Central memory CD8-positive, alpha-beta T cell (primary cell): ENCODE data around the gene ZNF565.
"Not testable (repeated sequence)": the region's sequence is repeated elsewhere in the genome, so short reads cannot be mapped to it uniquely, and the experiment has no call there.

Source experiments
- ATAC-seq: fragments of 150-1000 bp; cut with Tn5 transposase; replicated peaks from 2 replicates; pipeline ENCODE4 v1.10.0; 2022; ENCODE audit warnings: mild to moderate bottlenecking, moderate FRiP score, moderate number of reproducible peaks; ENCODE audit not compliant: poor library complexity, severe bottlenecking; ENCODE audit errors: extremely low read depth
- DNase-seq, 2 donors: peaks; one replicate each; pipeline ENCODE4 v3.0.0; 2021; ENCODE audit warnings: low spot score in 2 of 2
- H3K27ac Mint-ChIP-seq: one replicate; pipeline ENCODE4 v1.8.0; 2022; ENCODE audit warnings: low read depth, mild to moderate bottlenecking, moderate library complexity, mixed read lengths
- H3K27me3 Mint-ChIP-seq: one replicate; pipeline ENCODE4 v1.8.0; 2022; ENCODE audit warnings: mixed read lengths
- H3K36me3 Mint-ChIP-seq: one replicate; pipeline ENCODE4 v1.8.0; 2022; ENCODE audit warnings: mild to moderate bottlenecking, moderate library complexity, mixed read lengths; ENCODE audit not compliant: insufficient read depth
- H3K4me1 Mint-ChIP-seq: one replicate; pipeline ENCODE4 v1.8.0; 2022; ENCODE audit warnings: mixed read lengths
- H3K4me3 Mint-ChIP-seq: one replicate; pipeline ENCODE4 v1.8.0; 2022; ENCODE audit warnings: mild to moderate bottlenecking, moderate library complexity, mixed read lengths
- H3K9me3 Mint-ChIP-seq: one replicate; pipeline ENCODE4 v1.8.0; 2022; ENCODE audit warnings: mixed read lengths

Gene ZNF565

DNA sequence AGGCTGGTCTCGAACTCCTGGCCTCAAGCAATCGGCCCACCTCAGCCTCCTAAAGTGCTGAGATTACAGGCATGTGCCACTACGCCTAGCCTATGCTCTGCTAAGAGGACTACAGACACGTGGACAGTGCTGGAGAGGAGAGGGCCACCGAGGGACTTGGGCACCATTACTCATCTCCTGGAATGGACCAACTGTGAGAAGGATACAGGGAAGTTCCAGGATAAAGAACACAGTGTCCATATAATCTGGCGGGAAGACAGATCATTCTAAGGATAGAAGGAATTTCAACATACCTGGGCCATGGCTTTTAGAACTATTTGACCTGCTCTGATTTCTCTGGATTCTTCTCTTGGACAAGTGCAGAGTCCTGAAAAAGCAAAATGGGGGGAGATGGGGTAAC is 12.8 kb downstream of the ZNF565 start:
- H3K27me3 Mint-ChIP-seq: no peaks in the 10 kb centered on the region

DNA sequence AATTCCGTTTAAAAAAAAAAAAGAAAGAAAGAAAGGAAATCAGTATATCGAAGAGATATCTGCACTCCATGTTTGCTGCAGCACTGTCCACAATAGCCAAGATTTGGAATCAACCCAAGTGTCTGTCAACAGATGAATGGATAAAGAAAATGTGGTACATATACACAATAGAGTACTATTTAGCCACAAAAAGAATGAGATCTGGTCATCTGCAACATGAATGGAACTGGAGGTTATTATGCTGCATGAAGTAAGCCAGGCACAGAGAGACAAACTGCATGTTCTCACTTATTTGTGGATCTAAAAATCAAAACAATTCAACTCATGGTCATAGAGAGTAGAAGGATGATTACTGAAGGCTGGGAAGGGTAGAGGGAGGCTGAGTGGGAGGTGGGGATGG is 16.3 kb downstream of the ZNF565 start:
- H3K27ac Mint-ChIP-seq: no peak overlapping the region
- H3K4me1 Mint-ChIP-seq: no peaks in the 10 kb centered on the region
- no peaks in the 10 kb centered on the region for H3K27me3 Mint-ChIP-seq
- ATAC-seq (no peak), DNase-seq (no peak)
- no peaks in the 10 kb centered on the region for H3K9me3 Mint-ChIP-seq
- no peak overlapping the region for H3K4me3 Mint-ChIP-seq
- H3K36me3 Mint-ChIP-seq: peaks cover 11% of the 10 kb centered on the region

More for the DNA sequence above, 12.8 kb downstream of the ZNF565 start:
- H3K36me3 Mint-ChIP-seq: peaks cover 4% of the 10 kb centered on the region
- no peaks in the 10 kb centered on the region for H3K4me1 Mint-ChIP-seq
- H3K27ac Mint-ChIP-seq: no peak overlapping the region
- ATAC-seq (no peak), DNase-seq (no peak)
- H3K9me3 Mint-ChIP-seq: no peaks in the 10 kb centered on the region
- no peak overlapping the region for H3K4me3 Mint-ChIP-seq

DNA sequence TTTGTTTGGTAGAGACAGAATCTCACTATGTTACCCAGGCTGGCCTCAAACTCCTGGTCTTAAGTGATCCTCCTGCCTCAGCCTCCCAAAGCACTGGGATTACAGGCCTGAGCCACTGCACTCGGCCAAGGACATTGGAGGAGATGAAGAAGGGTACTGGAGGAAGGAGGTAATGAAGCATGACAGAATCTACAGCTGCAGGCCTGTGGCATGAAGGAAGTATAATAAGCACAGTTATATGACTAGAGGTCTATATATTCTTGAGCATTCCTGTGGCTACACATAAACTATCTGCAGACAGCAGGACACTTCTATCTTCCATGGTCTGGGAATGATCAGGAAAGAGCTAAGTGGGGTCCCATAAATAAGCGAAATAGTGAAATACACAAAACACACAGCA is 18.2 kb downstream of the ZNF565 start:
- no peaks in the 10 kb centered on the region for H3K4me1 Mint-ChIP-seq
- no peaks in the 10 kb centered on the region for H3K9me3 Mint-ChIP-seq
- DNase-seq (no peak), ATAC-seq (no peak)
- H3K36me3 Mint-ChIP-seq: peaks cover 16% of the 10 kb centered on the region
- no peak overlapping the region for H3K27ac Mint-ChIP-seq
- no peaks in the 10 kb centered on the region for H3K27me3 Mint-ChIP-seq
- H3K4me3 Mint-ChIP-seq: no peak overlapping the region

DNA sequence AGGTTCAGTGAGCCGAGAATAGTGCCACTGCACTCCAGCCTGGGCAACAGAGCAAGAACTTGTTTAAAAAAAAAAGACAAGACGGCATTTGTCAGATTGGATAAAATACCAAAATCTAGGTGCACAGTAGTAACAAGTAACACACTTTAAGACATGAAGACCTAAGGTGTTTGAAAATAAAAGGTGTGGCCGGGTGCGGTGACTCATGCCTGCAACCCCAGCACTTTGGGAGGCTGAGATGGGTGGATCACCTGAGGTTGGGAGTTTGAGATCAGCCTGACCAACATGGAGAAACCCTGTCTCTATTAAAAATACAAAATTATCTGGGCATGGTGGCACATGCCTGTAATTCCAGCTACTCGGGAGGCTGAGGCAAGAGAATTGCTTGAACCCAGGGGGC is 27.7 kb downstream of the ZNF565 start:
- not testable (repeated sequence) for ATAC-seq, H3K4me3 Mint-ChIP-seq, H3K27ac Mint-ChIP-seq, H3K4me1 Mint-ChIP-seq, DNase-seq, H3K9me3 Mint-ChIP-seq, H3K27me3 Mint-ChIP-seq
- H3K36me3 Mint-ChIP-seq: peaks cover 12% of the 10 kb centered on the region

DNA sequence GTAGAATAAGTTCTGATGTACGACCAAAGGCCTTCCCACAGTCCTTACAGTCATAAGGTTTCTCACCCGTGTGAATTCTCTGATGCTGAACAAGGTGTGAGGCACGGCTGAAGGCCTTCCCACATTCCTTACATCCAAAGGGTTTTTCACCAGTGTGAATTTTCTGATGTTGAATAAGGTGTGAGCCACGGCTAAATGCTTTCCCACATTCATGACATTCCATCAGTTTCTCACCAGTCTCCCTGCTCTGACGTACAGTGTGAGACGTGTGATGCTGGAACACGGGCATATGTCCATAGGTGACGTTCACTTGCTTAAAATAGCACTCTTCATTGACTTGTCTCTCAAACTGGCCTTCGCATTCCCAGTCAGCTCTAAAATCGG is 31.2 kb downstream of the ZNF565 start:
- Mint-ChIP-seq H3K4me1 (no peaks in the 10 kb centered on the region), H3K9me3 (no peaks in the 10 kb centered on the region), H3K4me3 (no peak overlapping the region), H3K27me3 (no peaks in the 10 kb centered on the region), H3K36me3 (peaks cover 8% of the 10 kb centered on the region), H3K27ac (no peak overlapping the region)
- no peak for ATAC-seq
- no peak for DNase-seq

DNA sequence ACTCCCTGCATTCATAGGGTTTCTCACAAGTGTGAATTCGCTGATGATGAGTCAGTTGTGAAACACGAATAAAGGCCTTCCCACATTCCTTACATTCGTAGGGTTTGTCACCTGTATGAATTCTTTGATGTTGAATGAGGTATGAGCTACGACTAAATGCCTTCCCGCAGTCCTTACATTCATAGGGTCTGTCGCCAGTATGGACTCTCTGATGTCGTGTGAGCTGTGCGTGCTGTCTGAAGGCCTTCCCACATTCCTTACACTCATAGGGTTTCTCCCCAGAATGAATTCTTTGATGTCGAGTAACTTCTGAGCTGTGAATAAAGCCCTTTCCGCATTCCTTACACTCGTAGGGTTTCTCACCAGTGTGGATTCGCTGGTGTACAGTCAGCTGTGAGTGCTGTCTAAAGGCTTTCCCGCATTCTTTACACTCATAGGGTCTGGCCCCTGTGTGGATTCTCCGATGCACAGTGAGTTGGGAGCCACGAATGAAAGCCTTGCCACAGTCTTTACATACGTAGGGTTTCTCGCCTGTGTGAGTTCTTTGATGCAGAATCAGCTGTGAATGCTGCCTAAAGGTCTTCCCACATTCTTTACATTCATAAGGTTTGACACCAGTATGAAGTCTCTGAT is 31.7 kb downstream of the ZNF565 start:
- no peaks in the 10 kb centered on the region for H3K27me3 Mint-ChIP-seq
- H3K4me1 Mint-ChIP-seq: no peaks in the 10 kb centered on the region
- H3K4me3 Mint-ChIP-seq: no peak overlapping the region
- H3K36me3 Mint-ChIP-seq: peaks cover 8% of the 10 kb centered on the region
- H3K9me3 Mint-ChIP-seq: no peaks in the 10 kb centered on the region
- ATAC-seq (no peak), DNase-seq (no peak)
- no peak overlapping the region for H3K27ac Mint-ChIP-seq

DNA sequence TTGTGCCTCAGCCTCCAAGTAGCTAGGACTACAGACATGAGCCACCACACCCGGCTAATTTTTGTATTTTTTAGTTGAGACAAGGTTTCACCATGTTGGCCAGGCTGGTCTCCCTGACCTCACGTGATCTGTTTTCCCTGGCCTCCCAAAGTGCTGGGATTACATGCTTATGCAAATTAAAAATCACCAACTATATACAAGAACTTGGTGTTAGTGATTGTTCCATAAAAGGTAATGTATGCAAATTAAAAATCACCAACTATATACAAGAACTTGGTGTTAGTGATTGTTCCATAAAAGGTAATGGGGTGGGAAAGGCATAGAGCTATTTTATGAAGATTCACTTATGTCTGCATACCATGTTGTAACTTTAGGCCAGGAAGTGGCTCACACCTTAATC is 35.4 kb downstream of the ZNF565 start:
- not testable (repeated sequence) for H3K27ac Mint-ChIP-seq, DNase-seq, H3K4me3 Mint-ChIP-seq, ATAC-seq, H3K4me1 Mint-ChIP-seq, H3K36me3 Mint-ChIP-seq, H3K9me3 Mint-ChIP-seq, H3K27me3 Mint-ChIP-seq

DNA sequence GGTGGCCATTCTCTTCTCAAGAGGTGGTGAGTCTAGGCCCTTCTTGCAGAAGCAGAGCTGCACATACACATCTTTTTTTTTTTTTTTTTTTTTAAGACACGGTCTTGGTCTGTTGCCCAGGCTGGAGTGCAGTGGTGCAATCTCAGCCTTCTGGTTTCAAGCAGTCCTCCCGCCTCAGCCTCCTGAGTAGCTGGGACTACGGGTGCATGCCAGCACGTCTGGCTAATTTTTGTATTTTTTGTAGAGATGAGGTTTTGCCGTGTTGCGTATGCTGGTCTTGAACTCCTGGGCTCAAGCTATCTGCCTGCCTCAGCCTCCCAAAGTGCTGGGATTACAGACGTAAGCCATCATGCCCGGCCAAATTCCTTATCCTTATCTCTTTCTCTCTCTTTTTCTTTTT is 40.6 kb downstream of the ZNF565 start:
- H3K36me3 Mint-ChIP-seq, H3K27ac Mint-ChIP-seq: not testable (repeated sequence)

DNA sequence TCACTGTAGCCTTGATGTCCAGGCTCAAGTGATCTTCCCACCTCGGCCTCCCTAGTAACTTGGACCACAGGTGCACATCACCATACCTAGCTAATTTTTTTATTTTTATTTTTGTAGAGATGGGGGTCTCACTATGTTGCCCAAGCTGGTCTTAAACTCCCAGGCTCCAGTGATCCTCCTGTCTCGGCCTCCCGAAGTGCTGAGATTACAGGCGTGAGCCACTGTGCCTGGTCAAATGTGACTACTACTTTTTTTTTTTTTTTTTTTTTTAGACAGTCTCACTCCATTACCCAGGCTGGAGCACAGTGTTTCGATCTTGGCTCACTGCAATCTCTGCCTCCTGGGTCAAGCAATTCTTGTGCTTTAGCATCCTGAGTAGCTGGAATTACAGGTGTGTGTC is 41.6 kb downstream of the ZNF565 start:
- no peak for DNase-seq
- peaks cover 2% of the 10 kb centered on the region for H3K36me3 Mint-ChIP-seq
- no peak overlapping the region for H3K27ac Mint-ChIP-seq
- no peaks in the 10 kb centered on the region for H3K27me3 Mint-ChIP-seq
- H3K4me3 Mint-ChIP-seq: no peak overlapping the region
- H3K4me1 Mint-ChIP-seq: peaks cover 5% of the 10 kb centered on the region
- H3K9me3 Mint-ChIP-seq: no peaks in the 10 kb centered on the region
- no peak for ATAC-seq

More for the DNA sequence above, 40.6 kb downstream of the ZNF565 start:
- H3K4me3 Mint-ChIP-seq, H3K4me1 Mint-ChIP-seq, H3K9me3 Mint-ChIP-seq, H3K27me3 Mint-ChIP-seq, ATAC-seq, DNase-seq: not testable (repeated sequence)

DNA sequence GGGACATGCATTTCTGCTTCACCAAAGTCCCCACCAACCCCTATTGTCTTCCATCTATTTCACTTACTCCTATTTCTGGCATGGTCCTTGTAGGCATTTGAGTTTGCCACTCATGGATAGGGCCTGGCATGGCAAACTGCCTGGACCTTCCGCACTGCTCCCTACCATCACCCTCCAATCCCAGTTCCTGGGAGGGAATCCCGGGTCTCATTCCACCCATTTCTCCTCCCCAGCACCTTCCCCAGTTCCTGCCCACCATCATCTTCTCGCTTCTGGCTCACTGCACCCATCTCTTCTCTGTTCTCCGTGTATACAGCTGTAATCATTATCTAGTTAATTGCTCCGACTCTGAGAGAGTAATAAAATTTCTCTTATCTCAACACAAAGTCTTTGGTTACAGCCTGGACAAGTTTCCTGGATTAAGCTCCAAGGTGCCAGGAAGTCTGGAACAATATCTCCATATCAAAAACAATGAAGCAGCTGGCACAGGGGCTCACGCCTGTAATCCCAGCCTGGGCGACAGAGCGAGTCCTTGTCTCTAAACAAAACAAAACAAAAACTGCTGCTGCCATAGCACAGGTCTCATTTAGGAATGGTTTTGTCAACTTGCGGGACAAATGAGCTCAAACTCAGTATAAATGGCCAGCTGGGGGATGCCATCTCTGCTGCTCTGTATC is 45.2 kb downstream of the ZNF565 start:
- no peak overlapping the region for H3K27ac Mint-ChIP-seq
- no peaks in the 10 kb centered on the region for H3K27me3 Mint-ChIP-seq
- H3K9me3 Mint-ChIP-seq: no peaks in the 10 kb centered on the region
- peaks cover 8% of the 10 kb centered on the region for H3K36me3 Mint-ChIP-seq
- ATAC-seq: no peak
- H3K4me3 Mint-ChIP-seq: no peak overlapping the region
- no peak for DNase-seq
- H3K4me1 Mint-ChIP-seq: peaks cover 5% of the 10 kb centered on the region

DNA sequence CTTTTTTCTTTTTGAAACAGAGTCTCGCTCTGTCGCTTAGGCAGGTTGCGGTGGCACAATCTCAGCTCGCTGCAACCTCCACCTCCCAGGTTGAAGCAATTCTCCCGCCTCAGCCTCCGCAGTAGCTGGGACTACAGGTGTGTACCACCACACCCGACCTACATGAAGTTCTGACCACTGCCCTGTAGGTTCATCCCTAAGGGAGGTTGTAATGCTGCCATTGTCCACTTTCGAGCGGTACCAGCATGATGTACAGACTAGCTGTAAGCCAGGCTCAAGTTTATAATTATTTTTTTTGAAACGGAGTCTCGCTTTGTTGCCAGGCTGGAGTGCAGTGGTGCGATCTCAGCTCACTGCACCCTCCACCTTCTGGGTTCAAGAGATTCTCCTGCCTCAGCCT is 50.7 kb downstream of the ZNF565 start:
- Mint-ChIP-seq H3K27me3 (no peaks in the 10 kb centered on the region), H3K27ac (no peak overlapping the region), H3K36me3 (peaks cover 10% of the 10 kb centered on the region), H3K4me3 (no peak overlapping the region), H3K9me3 (no peaks in the 10 kb centered on the region), H3K4me1 (no peaks in the 10 kb centered on the region)
- DNase-seq: no peak
- ATAC-seq: no peak

DNA sequence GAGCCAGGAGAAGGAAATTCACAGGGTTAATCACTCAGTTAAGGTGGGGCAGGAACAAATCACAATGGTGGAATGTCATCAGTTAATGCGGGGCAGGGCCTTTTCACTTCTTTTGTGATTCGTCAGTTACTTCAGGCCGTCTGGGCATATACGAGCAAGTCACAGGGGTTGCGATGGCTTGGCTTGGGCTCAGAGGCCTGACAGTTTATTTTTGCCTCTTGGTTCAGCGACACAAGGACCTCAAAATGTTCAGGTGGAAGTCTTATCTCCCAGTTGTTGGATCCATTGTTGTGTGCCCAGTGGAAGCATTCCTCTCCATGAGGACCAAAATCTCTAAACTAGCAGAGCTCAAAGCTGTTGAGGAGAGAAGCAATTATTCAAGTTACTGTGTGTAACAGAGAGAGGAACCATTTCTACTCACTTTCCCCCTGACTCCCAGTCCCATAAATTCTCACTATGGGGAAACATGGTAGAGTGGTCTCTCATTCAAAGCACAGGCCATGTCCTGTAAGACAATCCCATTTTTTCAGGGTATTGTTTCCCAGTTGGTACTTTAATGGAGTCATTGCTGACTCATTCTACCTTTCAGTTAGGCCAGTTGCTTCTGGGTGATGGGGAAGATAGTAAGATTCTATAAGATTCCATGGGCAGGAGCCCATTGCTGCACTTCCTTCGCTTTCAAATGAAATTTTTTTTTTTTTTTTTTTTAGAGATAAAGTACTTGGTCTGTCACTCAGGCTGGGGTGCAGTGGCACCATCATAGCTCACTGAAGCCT is 53.5 kb downstream of the ZNF565 start:
- ATAC-seq (no peak), DNase-seq (no peak)
- no peaks in the 10 kb centered on the region for H3K27me3 Mint-ChIP-seq
- H3K4me1 Mint-ChIP-seq: no peaks in the 10 kb centered on the region
- H3K27ac Mint-ChIP-seq: no peak overlapping the region
- peaks cover 7% of the 10 kb centered on the region for H3K36me3 Mint-ChIP-seq
- no peak overlapping the region for H3K4me3 Mint-ChIP-seq
- no peaks in the 10 kb centered on the region for H3K9me3 Mint-ChIP-seq

DNA sequence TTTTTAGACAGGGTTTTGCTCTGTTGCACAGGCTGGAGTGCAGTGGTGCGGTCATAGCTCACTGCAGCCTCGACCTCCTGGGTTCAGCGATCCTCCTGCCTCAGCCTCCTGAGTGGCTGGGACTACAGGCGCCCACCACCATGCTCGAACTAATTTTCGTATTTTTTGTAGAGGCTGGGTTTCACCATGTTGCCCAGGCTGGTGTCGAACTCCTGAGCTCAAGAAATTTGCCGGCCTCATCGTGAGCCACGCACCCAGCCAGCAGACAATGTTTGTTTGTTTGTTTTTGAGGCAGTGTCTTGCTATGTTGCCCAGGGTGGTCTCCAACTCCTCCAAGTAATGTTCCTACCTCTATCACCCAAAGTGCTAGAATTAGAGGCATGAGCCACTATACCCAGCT is 61.3 kb downstream of the ZNF565 start:
- Mint-ChIP-seq H3K9me3 (no peaks in the 10 kb centered on the region), H3K4me1 (no peaks in the 10 kb centered on the region), H3K27me3 (no peaks in the 10 kb centered on the region), H3K36me3 (peaks cover 30% of the 10 kb centered on the region), H3K27ac (no peak overlapping the region), H3K4me3 (no peak overlapping the region)
- DNase-seq: no peak
- ATAC-seq: no peak
